PC-9 (cell line): ENCODE results near the gene APBA1.

Experiments used
- CTCF ChIP-seq: fragments of 200-600 bp; sonication (generic); conservative IDR thresholded peaks from 2 replicates; pipeline ENCODE4 v1.6.1; 2017; ENCODE audit warnings: mixed run types, antibody characterized with exemption, mild to moderate bottlenecking, moderate library complexity
- EZH2 ChIP-seq: fragments of 200-600 bp; sonication (generic); IDR thresholded peaks from 2 replicates; pipeline ENCODE4 v1.8.0; 2017; ENCODE audit warnings: antibody characterized with exemption, low read depth

- TF ChIP-seq CTCF (no peak), EZH2 (no peak)
Observed at GRCh38 chr9:69476016-69476415, 196.2 kb downstream of the APBA1 start.
